Liver (tissue), 9 donors: ENCODE results near the gene OR3A1. TPM values are rescaled to one million over a fixed set of nuclear protein-coding genes. Genes with fewer than 3 reads are reported as not detected.
"Not testable (repeated sequence)": the region's sequence is repeated elsewhere in the genome, so short reads cannot be mapped to it uniquely, and the experiment has no call there.

Source experiments
- DNase-seq: peaks from one replicate; pipeline ENCODE4 v3.0.0-alpha.2; 2017; ENCODE audit warnings: low spot score
- H3K27ac ChIP-seq, 2 donors: one replicate each; pipeline ENCODE4 v1.7.0; 2013; ENCODE audit warnings: inconsistent platforms in 2 of 2, low read length in 2 of 2, control low read depth in 1 of 2, low read depth in 1 of 2, mild to moderate bottlenecking in 1 of 2
- H3K27me3 ChIP-seq, 4 donors: one replicate each; pipeline versions ENCODE4 v1.6.1 to v1.7.0; 2013; ENCODE audit warnings: low read length in 3 of 4, inconsistent platforms in 1 of 4, mild to moderate bottlenecking in 1 of 4, moderate library complexity in 1 of 4; ENCODE audit not compliant: control insufficient read depth in 4 of 4, insufficient read depth in 4 of 4
- H3K36me3 ChIP-seq, 4 donors: one replicate each; pipeline versions ENCODE4 v1.6.1 to v1.7.0; 2013; ENCODE audit warnings: low read length in 3 of 4, mild to moderate bottlenecking in 3 of 4, low read depth in 1 of 4, moderate library complexity in 1 of 4; ENCODE audit not compliant: control insufficient read depth in 4 of 4, insufficient read depth in 3 of 4
- H3K4me1 ChIP-seq, 4 donors: one replicate each; pipeline versions ENCODE4 v1.6.1 to v1.7.0; 2013; ENCODE audit warnings: low read length in 3 of 4, mild to moderate bottlenecking in 3 of 4, moderate library complexity in 1 of 4; ENCODE audit not compliant: control insufficient read depth in 4 of 4, insufficient read depth in 4 of 4
- H3K4me3 ChIP-seq, 3 donors: one replicate each; pipeline versions ENCODE4 v1.6.1 to v1.7.0; 2013; ENCODE audit warnings: low read length in 3 of 3, control low read depth in 1 of 3, low read depth in 1 of 3, mild to moderate bottlenecking in 1 of 3
- H3K9ac ChIP-seq, 2 donors: one replicate each; pipeline ENCODE4 v1.7.0; 2013; ENCODE audit warnings: low read length in 2 of 2, mild to moderate bottlenecking in 2 of 2, moderate library complexity in 2 of 2, control low read depth in 1 of 2, low read depth in 1 of 2
- H3K9me3 ChIP-seq, 4 donors: one replicate each; pipeline versions ENCODE4 v1.6.1 to v1.7.0; 2013; ENCODE audit warnings: low read length in 3 of 4; ENCODE audit not compliant: control insufficient read depth in 4 of 4
- ATF3 ChIP-seq: IDR thresholded peaks from 2 replicates; pipeline ENCODE4 v1.6.1; 2016; ENCODE audit warnings: antibody characterized with exemption
- CTCF ChIP-seq: fragments of 150-350 bp; IDR thresholded peaks from 2 replicates; pipeline ENCODE4 v1.5.1; 2017; ENCODE audit warnings: improper control_type of control experiment, low read depth, low read length; ENCODE audit not compliant: missing input control
- EGR1 ChIP-seq, 2 donors: IDR thresholded peaks; 2 replicates each; pipeline ENCODE4 v1.6.1; 2016 to 2018; ENCODE audit warnings: antibody characterized with exemption in 2 of 2, low read depth in 2 of 2
- FOXA1 ChIP-seq: IDR thresholded peaks from 2 replicates; pipeline ENCODE4 v1.6.1; 2016; ENCODE audit warnings: antibody characterized with exemption
- FOXA2 ChIP-seq: IDR thresholded peaks from 2 replicates; pipeline ENCODE4 v1.6.1; 2016; ENCODE audit warnings: antibody characterized with exemption
- GABPA ChIP-seq, 2 donors: IDR thresholded peaks in 1 of 2; conservative IDR thresholded peaks in 1 of 2; 2 replicates each; pipeline ENCODE4 v1.6.1; 2016; ENCODE audit warnings: antibody characterized with exemption in 2 of 2, mild to moderate bottlenecking in 1 of 2, moderate library complexity in 1 of 2
- HNF4A ChIP-seq, 2 donors: conservative IDR thresholded peaks; 2 replicates each; pipeline ENCODE4 v1.6.1; 2016; ENCODE audit warnings: antibody characterized with exemption in 2 of 2, mild to moderate bottlenecking in 2 of 2
- HNF4G ChIP-seq: IDR thresholded peaks from 2 replicates; pipeline ENCODE4 v1.6.1; 2016; ENCODE audit warnings: antibody characterized with exemption
- JUND ChIP-seq, 2 donors: IDR thresholded peaks; 2 replicates each; pipeline ENCODE4 v1.6.1; 2016; ENCODE audit warnings: antibody characterized with exemption in 2 of 2
- MAX ChIP-seq: IDR thresholded peaks from 2 replicates; pipeline ENCODE4 v1.6.1; 2016; ENCODE audit warnings: antibody characterized with exemption
- NR2F2 ChIP-seq: IDR thresholded peaks from 2 replicates; pipeline ENCODE4 v1.6.1; 2016; ENCODE audit warnings: antibody characterized with exemption
- RAD21 ChIP-seq, 2 donors: IDR thresholded peaks; 2 replicates each; pipeline ENCODE4 v1.6.1; 2016; ENCODE audit warnings: antibody characterized with exemption in 2 of 2, mild to moderate bottlenecking in 2 of 2
- REST ChIP-seq: IDR thresholded peaks from 2 replicates; pipeline ENCODE4 v1.6.1; 2016; ENCODE audit warnings: antibody characterized with exemption, mild to moderate bottlenecking
- RXRA ChIP-seq, 2 donors: IDR thresholded peaks; 2 replicates each; pipeline ENCODE4 v1.6.1; 2017 to 2018; ENCODE audit warnings: antibody characterized with exemption in 2 of 2, mild to moderate bottlenecking in 1 of 2
- SP1 ChIP-seq: IDR thresholded peaks from 2 replicates; pipeline ENCODE4 v1.6.1; 2018; ENCODE audit warnings: antibody characterized with exemption, mild to moderate bottlenecking
- TAF1 ChIP-seq: conservative IDR thresholded peaks from 2 replicates; pipeline ENCODE4 v1.6.1; 2016; ENCODE audit warnings: antibody characterized with exemption, mild to moderate bottlenecking
- YY1 ChIP-seq: IDR thresholded peaks from 2 replicates; pipeline ENCODE4 v1.6.1; 2016; ENCODE audit warnings: antibody characterized with exemption, mild to moderate bottlenecking
- ZBTB33 ChIP-seq: IDR thresholded peaks from 2 replicates; pipeline ENCODE4 v1.6.1; 2016; ENCODE audit warnings: antibody characterized with exemption
- WGBS: extraction: QIAGEN DNeasy Blood & Tissue Kit; methylation state at CpG from one replicate; pipeline ENCODE4 v1.1.7; 2013; 5-methylcytosine and 5-hydroxymethylcytosine counted together
- polyA plus RNA-seq, 2 donors: library from polyadenylated mRNA; stranded (reverse) in 1 of 2; unstranded in 1 of 2; fragments of 200-250 nt in 1 of 2; fragments of >200 nt in 1 of 2; fragmentation: Nextera tagmentation in 1 of 2; extraction: Ambion mirVana in 1 of 2; gene quantifications; one replicate each; pipeline versions ENCODE4 v1.2.1 to v1.2.3, GENCODE V29; 2013 to 2015
- total RNA-seq, 2 donors: library from RNA; depleted of rRNA; stranded (reverse); fragments of >200 nt; gene quantifications; one replicate each; pipeline ENCODE4 v1.2.3, GENCODE V29; 2014
- donor health status: healthy.
- donor health status: healthy.
- donor health status: healthy.
- donor health status: healthy.
- donor health status: healthy.

The OR3A1 gene
- total RNA-seq, result not detected
- polyA plus RNA-seq, result not detected

- H3K36me3 ChIP-seq, result no peaks in the 10 kb centered on the region
- TF ChIP-seq ZBTB33 (no peak), EGR1 (IDR thresholded peaks at IDR 0.05; ENCODE audit: low read depth in 2 of 2) (no peak), FOXA2 (no peak), MAX (no peak), RAD21 (IDR thresholded peaks at IDR 0.05) (no peak), FOXA1 (no peak), JUND (IDR thresholded peaks at IDR 0.05) (no peak), HNF4G (no peak), GABPA (IDR thresholded peaks at IDR 0.05 in 1 of 2, conservative IDR thresholded peaks at IDR 0.05 in 1 of 2) (no peak), YY1 (no peak), TAF1 (no peak), SP1 (no peak), RXRA (IDR thresholded peaks at IDR 0.05) (no peak), CTCF (no peak), REST (no peak), HNF4A (conservative IDR thresholded peaks at IDR 0.05) (no peak), ATF3 (no peak), NR2F2 (no peak)
- WGBS, result 78% methylated on average over 6 of the region's 6 CpGs
- H3K27ac ChIP-seq, result no peak within 1 kb of the TSS
- no peaks in the 10 kb centered on the region for H3K4me1 ChIP-seq
- H3K4me3 ChIP-seq, result no peak within 1 kb of the TSS
- H3K9me3 ChIP-seq, result peaks cover 0 to 4% (median 0%) of the 10 kb centered on the region in 4 donors
- no peak within 1 kb of the TSS for H3K9ac ChIP-seq
- DNase-seq, result no peak
- H3K27me3 ChIP-seq, result peaks cover 0 to 2% (median 0%) of the 10 kb centered on the region in 4 donors
Observed at GRCh38 chr17:3298260-3298659, at the start of gene OR3A1. Gene OR3A1, minus strand, starts transcription at chr17:3298360. Its CDS starts 5,778 bp downstream, at chr17:3292582.

- DNase-seq, result not testable (repeated sequence)
Observed at GRCh38 chr17:3342782-3343181, 44.6 kb upstream of the OR3A1 start.

More at GRCh38 chr17:3342782-3343181, 44.6 kb upstream of the OR3A1 start:
- not testable (repeated sequence) for H3K27me3 ChIP-seq, H3K27ac ChIP-seq, H3K36me3 ChIP-seq, H3K9me3 ChIP-seq, H3K4me1 ChIP-seq, H3K9ac ChIP-seq, H3K4me3 ChIP-seq
- WGBS, result 86% methylated on average over 12 of the region's 12 CpGs
